Ammon's horn (tissue), 1 donor: Measurements from ENCODE around the gene IL1RAP.
"Not testable (repeated sequence)": the region's sequence is repeated elsewhere in the genome, so short reads cannot be mapped to it uniquely, and the experiment has no call there.

Experiments
- DNase-seq: peaks from one replicate; pipeline ENCODE4 v3.0.0-alpha.2; 2016; ENCODE audit warnings: low spot score

IL1RAP gene

GRCh38 chr3:190512666-190513065, 1.2 kb upstream of the IL1RAP start:
- DNase-seq, result no peak

- DNase-seq, result peak; percentile 74
Measured at GRCh38 chr3:190514413-190515153, 698 bp downstream of the IL1RAP start.

GRCh38 chr3:190516416-190516815, 2.5 kb downstream of the IL1RAP start:
- DNase-seq, result no peak

- peak; percentile 34 for DNase-seq
Measured at GRCh38 chr3:190517687-190518086, 3.8 kb downstream of the IL1RAP start.

GRCh38 chr3:190518531-190518930, 4.6 kb downstream of the IL1RAP start:
- DNase-seq, result not testable (repeated sequence)

- DNase-seq, result peak; percentile 43
Measured at GRCh38 chr3:190519886-190520285, 6.0 kb downstream of the IL1RAP start.

GRCh38 chr3:190521998-190522397, 8.1 kb downstream of the IL1RAP start:
- no peak for DNase-seq

- DNase-seq, result peak; percentile 20
Measured at GRCh38 chr3:190522621-190523222, 8.8 kb downstream of the IL1RAP start.

- no peak for DNase-seq
Measured at GRCh38 chr3:190524942-190525341, 11.1 kb downstream of the IL1RAP start.

GRCh38 chr3:190525634-190526033, 11.7 kb downstream of the IL1RAP start:
- DNase-seq, result no peak

GRCh38 chr3:190526787-190527762, 13.2 kb downstream of the IL1RAP start:
- DNase-seq, result no peak

GRCh38 chr3:190528706-190529105, 14.8 kb downstream of the IL1RAP start:
- DNase-seq, result no peak

GRCh38 chr3:190531406-190531805, 17.5 kb downstream of the IL1RAP start:
- DNase-seq, result no peak

- DNase-seq, result peak; percentile 36
Measured at GRCh38 chr3:190532731-190533203, 18.9 kb downstream of the IL1RAP start.

GRCh38 chr3:190533511-190534281, 19.8 kb downstream of the IL1RAP start:
- peak; percentile 90 for DNase-seq

GRCh38 chr3:190534386-190534785, 20.5 kb downstream of the IL1RAP start:
- no peak for DNase-seq

- no peak for DNase-seq
Measured at GRCh38 chr3:190534986-190535385, 21.1 kb downstream of the IL1RAP start.

- no peak for DNase-seq
Measured at GRCh38 chr3:190537146-190537545, 23.3 kb downstream of the IL1RAP start.

GRCh38 chr3:190538288-190538687, 24.4 kb downstream of the IL1RAP start:
- DNase-seq, result no peak

GRCh38 chr3:190539526-190539925, 25.6 kb downstream of the IL1RAP start:
- DNase-seq, result no peak

GRCh38 chr3:190541008-190541407, 27.1 kb downstream of the IL1RAP start:
- no peak for DNase-seq

GRCh38 chr3:190541560-190541959, 27.7 kb downstream of the IL1RAP start:
- no peak for DNase-seq
